Neuronal stem cell (in vitro differentiated cells): ENCODE results near the gene CYB5B.
A peak's percentile ranks its signal among the peaks of the same experiment; 100 is the strongest.

Experiments used
- DNase-seq: peaks from one replicate; pipeline ENCODE4 v3.0.0-alpha.2; 2013; ENCODE audit warnings: low spot score
- H2AFZ ChIP-seq: one replicate; pipeline ENCODE4 v1.6.1; 2013; ENCODE audit warnings: mild to moderate bottlenecking, low read length, inconsistent platforms
- H2AK5ac ChIP-seq: 2 replicates; pipeline ENCODE4 v1.6.1; 2013; ENCODE audit warnings: low read depth, mild to moderate bottlenecking, inconsistent platforms, low read length, moderate library complexity, mixed read lengths
- H2BK120ac ChIP-seq: 2 replicates; pipeline ENCODE4 v1.6.1; 2013; ENCODE audit warnings: low read depth, mild to moderate bottlenecking, inconsistent platforms, low read length, moderate library complexity, mixed read lengths
- H2BK12ac ChIP-seq: one replicate; pipeline ENCODE4 v1.6.1; 2013; ENCODE audit warnings: low read length, inconsistent platforms
- H2BK15ac ChIP-seq: 2 replicates; pipeline ENCODE4 v1.6.1; 2013; ENCODE audit warnings: mild to moderate bottlenecking, low read length, inconsistent platforms, mixed read lengths
- H2BK5ac ChIP-seq: one replicate; pipeline ENCODE4 v1.6.1; 2013; ENCODE audit warnings: inconsistent platforms, mild to moderate bottlenecking, low read length, moderate library complexity
- H3K14ac ChIP-seq: one replicate; pipeline ENCODE4 v1.6.1; 2013; ENCODE audit warnings: low read length, inconsistent platforms
- H3K18ac ChIP-seq: 2 replicates; pipeline ENCODE4 v1.6.1; 2013; ENCODE audit warnings: low read length, inconsistent platforms
- H3K23ac ChIP-seq: 2 replicates; pipeline ENCODE4 v1.6.1; 2013; ENCODE audit warnings: low read depth, mild to moderate bottlenecking, mixed read lengths, low read length, inconsistent platforms; ENCODE audit not compliant: poor library complexity
- H3K27ac ChIP-seq: replicated peaks from 3 replicates; pipeline ENCODE4 v1.5.1; 2013; ENCODE audit warnings: low read length, inconsistent platforms
- H3K27me3 ChIP-seq, 3 experiments: 2 replicates each; pipeline ENCODE4 v1.6.1; 2013; ENCODE audit warnings: low read length in 3 of 3, mild to moderate bottlenecking in 2 of 3, inconsistent platforms in 1 of 3, low read depth in 1 of 3, mixed read lengths in 1 of 3, moderate library complexity in 1 of 3; ENCODE audit not compliant: control insufficient read depth in 3 of 3, insufficient read depth in 3 of 3
- H3K36me3 ChIP-seq, 2 donors: replicated peaks in 1 of 2; 2 replicates each; pipeline ENCODE4 v1.6.1; 2013; ENCODE audit warnings: low read length in 2 of 2; ENCODE audit not compliant: control insufficient read depth in 2 of 2, insufficient read depth in 2 of 2
- H3K4ac ChIP-seq: 2 replicates; pipeline ENCODE4 v1.6.1; 2013; ENCODE audit warnings: inconsistent platforms, mild to moderate bottlenecking, low read length, moderate library complexity
- H3K4me1 ChIP-seq, 2 donors: 1 replicate in 1 of 2; 2 replicates in 1 of 2; pipeline ENCODE4 v1.6.1; 2013; ENCODE audit warnings: low read length in 2 of 2, low read depth in 1 of 2; ENCODE audit not compliant: control insufficient read depth in 2 of 2, insufficient read depth in 1 of 2
- H3K4me2 ChIP-seq: one replicate; pipeline ENCODE4 v1.6.1; 2013; ENCODE audit warnings: mild to moderate bottlenecking, low read length, inconsistent platforms; ENCODE audit not compliant: insufficient read depth, poor library complexity, severe bottlenecking
- H3K4me3 ChIP-seq, 2 donors: 2 replicates each; pipeline ENCODE4 v1.5.1; 2013; ENCODE audit warnings: low read length in 2 of 2, mild to moderate bottlenecking in 2 of 2, inconsistent platforms in 1 of 2, moderate library complexity in 1 of 2
- H3K79me1 ChIP-seq: one replicate; pipeline ENCODE4 v1.6.1; 2013; ENCODE audit warnings: low read depth, mild to moderate bottlenecking, inconsistent platforms, low read length, moderate library complexity
- H3K9ac ChIP-seq: one replicate; pipeline ENCODE4 v1.6.1; 2013; ENCODE audit warnings: mild to moderate bottlenecking, low read depth, low read length, inconsistent platforms; ENCODE audit not compliant: poor library complexity
- H3K9me3 ChIP-seq, 2 donors: replicated peaks in 1 of 2; 2 replicates each; pipeline versions ENCODE3 to v1.6.1; 2013; ENCODE audit warnings: low read length in 2 of 2, mild to moderate bottlenecking in 2 of 2, inconsistent platforms in 1 of 2, low read depth in 1 of 2, mixed read lengths in 1 of 2, moderate library complexity in 1 of 2; ENCODE audit not compliant: control insufficient read depth in 2 of 2, insufficient read depth in 1 of 2
- H4K8ac ChIP-seq: one replicate; pipeline ENCODE4 v1.6.1; 2013; ENCODE audit warnings: low read depth, mild to moderate bottlenecking, inconsistent platforms, low read length, moderate library complexity
- H4K91ac ChIP-seq: one replicate; pipeline ENCODE4 v1.6.1; 2013; ENCODE audit warnings: low read length, low read depth, mild to moderate bottlenecking, inconsistent platforms; ENCODE audit not compliant: poor library complexity
- WGBS, 2 donors: extraction: QIAGEN DNeasy Blood & Tissue Kit; methylation state at CpG; one replicate each; pipeline ENCODE4 v1.1.7; 2013; ENCODE audit warnings: missing lambda C conversion rate in 2 of 2, mixed read lengths in 1 of 2; ENCODE audit not compliant: insufficient read length in 2 of 2, insufficient replicate concordance in 1 of 2; ENCODE audit errors: extremely low coverage in 2 of 2; 5-methylcytosine and 5-hydroxymethylcytosine counted together

CYB5B gene

DNA sequence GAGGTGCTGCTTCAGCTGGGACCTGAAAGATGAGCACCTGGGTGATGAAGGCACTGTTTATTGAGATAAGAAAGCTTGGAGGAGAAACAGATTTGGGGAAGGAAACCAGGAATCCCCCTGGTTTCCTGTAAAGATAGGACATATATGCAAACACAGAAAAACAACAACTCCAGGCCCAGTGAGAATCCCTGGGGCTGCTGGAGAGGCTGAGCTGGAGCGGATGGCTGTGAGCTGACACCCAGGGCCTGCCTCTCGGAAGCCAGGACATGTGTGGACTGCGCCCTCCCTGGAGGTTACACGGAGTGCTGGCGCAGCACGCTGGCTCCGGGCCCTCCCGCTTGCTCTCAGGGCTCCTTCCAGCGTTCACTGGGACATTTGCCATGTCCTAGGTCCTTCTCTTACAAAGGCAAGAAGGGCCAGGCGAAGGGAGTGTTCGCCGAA lies 57.5 kb downstream of the CYB5B start:
- H3K27ac ChIP-seq: no peak overlapping the region
- H3K4me3 ChIP-seq: no peak overlapping the region
- no peak overlapping the region for H2BK12ac ChIP-seq
- H2AK5ac ChIP-seq: no peak overlapping the region
- no peak overlapping the region for H2BK120ac ChIP-seq
- no peak overlapping the region for H2BK5ac ChIP-seq
- no peak overlapping the region for H3K4ac ChIP-seq
- no peak overlapping the region for H3K18ac ChIP-seq
- H3K9ac ChIP-seq: no peak overlapping the region
- WGBS, 2 donors: no CpG with 5 or more reads among the region's 12 CpGs
- no peak overlapping the region for H4K91ac ChIP-seq
- peak overlapping the region; percentile 25 for H2AFZ ChIP-seq
- no peak for DNase-seq
- H3K23ac ChIP-seq: no peak overlapping the region
- no peak overlapping the region for H3K14ac ChIP-seq
- H3K36me3 ChIP-seq: no peaks in the 10 kb centered on the region
- H3K79me1 ChIP-seq: no peaks in the 10 kb centered on the region
- H3K27me3 ChIP-seq: no peaks in the 10 kb centered on the region
- H3K9me3 ChIP-seq: no peaks in the 10 kb centered on the region
- peaks cover 0 to 8% of the 10 kb centered on the region in 2 donors for H3K4me1 ChIP-seq
- no peak overlapping the region for H4K8ac ChIP-seq
- H3K4me2 ChIP-seq: no peak overlapping the region
- no peak overlapping the region for H2BK15ac ChIP-seq

DNA sequence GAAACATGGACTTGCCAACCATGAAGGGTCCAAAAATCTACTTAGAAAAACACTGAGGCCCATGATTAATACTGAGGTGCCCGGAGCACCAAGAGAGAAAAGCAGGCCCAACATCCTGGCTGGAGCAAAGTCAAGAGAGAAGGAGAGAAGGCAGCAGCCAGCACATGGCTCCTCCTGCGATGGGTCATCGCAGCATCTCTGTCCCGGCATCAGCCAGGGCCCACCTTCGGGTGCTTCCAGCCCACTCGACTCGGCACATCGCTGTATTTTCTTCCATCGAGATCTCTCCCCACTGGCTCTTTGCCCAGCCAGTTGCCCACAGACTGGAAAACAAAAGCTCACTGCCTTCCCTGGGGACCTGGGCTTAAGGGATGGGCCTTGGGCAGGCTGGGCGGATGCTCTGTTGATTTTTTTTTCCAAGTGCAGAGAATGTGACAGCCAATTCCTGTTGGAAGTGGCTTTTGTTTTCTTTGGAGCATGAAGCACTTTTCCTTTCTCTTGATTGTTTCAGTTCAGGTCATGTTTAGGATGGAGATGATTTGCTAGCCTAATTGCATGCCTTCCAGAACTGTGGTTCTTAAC lies 58.1 kb downstream of the CYB5B start:
- Histone ChIP-seq H3K23ac (no peak overlapping the region), H3K27ac (no peak overlapping the region), H3K4me1 (peaks cover 0 to 8% of the 10 kb centered on the region in 2 donors), H3K9ac (no peak overlapping the region), H2AFZ (peak overlapping the region; percentile 25), H3K4ac (no peak overlapping the region), H4K91ac (no peak overlapping the region), H3K27me3 (no peaks in the 10 kb centered on the region), H2AK5ac (peak overlapping the region; percentile 27), H2BK12ac (no peak overlapping the region), H2BK5ac (no peak overlapping the region), H3K36me3 (no peaks in the 10 kb centered on the region), H3K4me3 (no peak overlapping the region), H2BK120ac (no peak overlapping the region), H3K14ac (peak overlapping the region; percentile 33), H3K9me3 (no peaks in the 10 kb centered on the region), H3K4me2 (no peak overlapping the region), H3K18ac (peak overlapping the region; percentile 51), H2BK15ac (no peak overlapping the region), H3K79me1 (no peaks in the 10 kb centered on the region), H4K8ac (no peak overlapping the region)
- DNase-seq: no peak
- no CpG with 5 or more reads among the region's 10 CpGs for WGBS, 2 donors

DNA sequence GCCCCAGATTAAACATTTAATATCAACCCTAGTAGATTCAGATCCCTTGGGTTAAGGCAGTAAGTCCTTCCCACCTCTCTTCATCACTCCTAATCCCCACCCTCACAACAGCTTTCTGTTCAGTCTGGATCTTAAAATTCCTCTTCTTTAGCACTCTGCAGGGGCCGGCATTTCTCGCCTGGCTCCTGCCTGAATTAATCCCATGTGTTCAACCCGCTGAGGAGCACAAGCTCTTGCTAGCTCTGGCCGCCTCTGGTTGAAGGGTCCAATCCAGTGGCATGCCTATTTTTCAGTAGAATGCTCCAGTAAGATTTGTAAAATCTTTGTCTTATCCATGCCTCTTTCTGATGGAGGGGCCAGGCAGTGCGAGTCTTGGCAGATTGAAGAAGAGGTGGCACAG lies 59.2 kb downstream of the CYB5B start:
- H3K79me1 ChIP-seq: no peaks in the 10 kb centered on the region
- no peaks in the 10 kb centered on the region for H3K27me3 ChIP-seq
- H3K9ac ChIP-seq: no peak overlapping the region
- H3K4me1 ChIP-seq: peaks cover 0 to 8% of the 10 kb centered on the region in 2 donors
- H3K9me3 ChIP-seq: no peaks in the 10 kb centered on the region
- H2AFZ ChIP-seq: no peak overlapping the region
- no peak overlapping the region for H3K4me3 ChIP-seq
- H3K4ac ChIP-seq: no peak overlapping the region
- H2BK15ac ChIP-seq: no peak overlapping the region
- WGBS, 2 donors: no CpG with 5 or more reads among the region's 5 CpGs
- H2AK5ac ChIP-seq: no peak overlapping the region
- H4K91ac ChIP-seq: no peak overlapping the region
- H2BK12ac ChIP-seq: no peak overlapping the region
- H4K8ac ChIP-seq: no peak overlapping the region
- H2BK5ac ChIP-seq: no peak overlapping the region
- no peak overlapping the region for H3K27ac ChIP-seq
- no peak overlapping the region for H3K18ac ChIP-seq
- H3K14ac ChIP-seq: no peak overlapping the region
- no peaks in the 10 kb centered on the region for H3K36me3 ChIP-seq
- no peak overlapping the region for H2BK120ac ChIP-seq
- no peak for DNase-seq
- H3K23ac ChIP-seq: no peak overlapping the region
- no peak overlapping the region for H3K4me2 ChIP-seq

DNA sequence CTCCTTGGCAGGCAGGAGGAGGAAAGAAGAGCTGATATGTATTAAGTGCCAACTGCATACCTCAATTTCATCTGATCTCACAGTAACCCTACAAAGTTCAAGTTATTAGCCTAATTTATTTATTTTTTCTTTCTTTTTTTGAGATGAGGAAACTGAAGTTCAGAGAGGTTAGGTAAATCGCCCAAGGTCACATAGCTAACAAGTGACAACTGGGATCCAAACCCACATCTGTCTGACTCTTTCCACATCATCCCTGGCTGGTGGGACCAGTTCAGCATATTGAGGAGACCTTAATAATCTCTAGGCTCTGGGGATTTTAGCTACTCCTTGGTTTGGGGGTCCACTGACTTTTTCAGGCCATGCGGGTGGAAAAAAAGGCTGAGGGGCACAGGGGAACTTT lies 60.9 kb downstream of the CYB5B start:
- no peak overlapping the region for H2BK5ac ChIP-seq
- WGBS, 2 donors: no CpG with 5 or more reads among the region's 2 CpGs

More for the DNA sequence above, 60.9 kb downstream of the CYB5B start:
- H3K4me2 ChIP-seq: no peak overlapping the region
- no peak for DNase-seq
- no peak overlapping the region for H2BK120ac ChIP-seq
- no peak overlapping the region for H3K27ac ChIP-seq
- peaks cover 0 to 8% of the 10 kb centered on the region in 2 donors for H3K4me1 ChIP-seq
- H2AFZ ChIP-seq: no peak overlapping the region
- no peaks in the 10 kb centered on the region for H3K79me1 ChIP-seq
- H3K23ac ChIP-seq: no peak overlapping the region
- no peak overlapping the region for H3K14ac ChIP-seq
- no peak overlapping the region for H2BK12ac ChIP-seq
- H2BK15ac ChIP-seq: no peak overlapping the region
- H3K9me3 ChIP-seq: no peaks in the 10 kb centered on the region
- H4K91ac ChIP-seq: no peak overlapping the region
- no peak overlapping the region for H2AK5ac ChIP-seq
- no peak overlapping the region for H3K9ac ChIP-seq
- no peak overlapping the region for H3K4me3 ChIP-seq
- no peaks in the 10 kb centered on the region for H3K27me3 ChIP-seq
- no peak overlapping the region for H3K4ac ChIP-seq
- no peaks in the 10 kb centered on the region for H3K36me3 ChIP-seq
- H3K18ac ChIP-seq: no peak overlapping the region
- no peak overlapping the region for H4K8ac ChIP-seq
